GM23248 (cell line): ENCODE data around the gene ANKRD52. TPM values are rescaled to one million over a fixed set of nuclear protein-coding genes. Genes with fewer than 3 reads are reported as not detected.
A peak's percentile ranks its signal among the peaks of the same experiment; 100 is the strongest.

ENCODE experiments used
- DNase-seq: peaks from one replicate; pipeline ENCODE4 v3.0.0-alpha.2; 2015
- H2AFZ ChIP-seq: fragments of 200-600 bp; sonication (generic); 2 replicates; pipeline ENCODE4 v1.6.1; 2016; ENCODE audit warnings: antibody characterized with exemption
- H3F3A ChIP-seq: fragments of 200-600 bp; sonication (generic); 2 replicates; pipeline ENCODE4 v1.6.1; 2016; ENCODE audit warnings: mild to moderate bottlenecking, antibody characterized with exemption, mixed run types; ENCODE audit not compliant: insufficient read depth
- H3K27ac ChIP-seq: fragments of 200-600 bp; sonication (generic); 2 replicates; pipeline ENCODE4 v1.5.1; 2016; ENCODE audit warnings: mild to moderate bottlenecking
- H3K27me3 ChIP-seq: fragments of 200-600 bp; sonication (generic); replicated peaks from 2 replicates; pipeline ENCODE4 v1.6.1; 2016; ENCODE audit warnings: mild to moderate bottlenecking; ENCODE audit not compliant: insufficient read depth
- H3K36me3 ChIP-seq: fragments of 200-600 bp; sonication (generic); 2 replicates; pipeline ENCODE4 v1.6.1; 2016; ENCODE audit warnings: low read depth, mild to moderate bottlenecking
- H3K4me1 ChIP-seq: fragments of 200-600 bp; sonication (generic); 2 replicates; pipeline ENCODE4 v1.6.1; 2016; ENCODE audit warnings: mild to moderate bottlenecking; ENCODE audit not compliant: insufficient read depth
- H3K4me2 ChIP-seq: fragments of 200-600 bp; sonication (generic); one replicate; pipeline ENCODE4 v1.6.1; 2016; ENCODE audit warnings: mild to moderate bottlenecking; ENCODE audit not compliant: unreplicated experiment
- H3K4me3 ChIP-seq: fragments of 200-600 bp; sonication (generic); 2 replicates; pipeline ENCODE4 v1.5.1; 2016; ENCODE audit warnings: mild to moderate bottlenecking
- H3K79me2 ChIP-seq: fragments of 200-600 bp; sonication (generic); 2 replicates; pipeline ENCODE4 v1.6.1; 2016; ENCODE audit warnings: mild to moderate bottlenecking; ENCODE audit not compliant: insufficient read depth
- H3K9ac ChIP-seq: fragments of 200-600 bp; sonication (generic); 2 replicates; pipeline ENCODE4 v1.6.1; 2016; ENCODE audit warnings: mild to moderate bottlenecking
- H3K9me2 ChIP-seq: fragments of 200-600 bp; sonication (generic); 2 replicates; pipeline ENCODE4 v1.6.1; 2016; ENCODE audit warnings: mixed run types, mild to moderate bottlenecking, moderate library complexity; ENCODE audit not compliant: insufficient read depth
- H3K9me3 ChIP-seq: fragments of 200-600 bp; sonication (generic); one replicate; pipeline ENCODE4 v1.6.1; 2017; ENCODE audit warnings: low read depth
- H4K20me1 ChIP-seq: fragments of 200-600 bp; sonication (generic); 2 replicates; pipeline ENCODE4 v1.6.0; 2016; ENCODE audit not compliant: insufficient read depth
- EZH2 ChIP-seq: fragments of 200-600 bp; sonication (generic); IDR thresholded peaks from 2 replicates; pipeline ENCODE4 v1.6.1; 2018; ENCODE audit warnings: antibody characterized with exemption, mild to moderate bottlenecking; ENCODE audit not compliant: insufficient read depth, poor library complexity, severe bottlenecking
- EZH2phosphoT487 ChIP-seq: fragments of 200-600 bp; sonication (generic); IDR thresholded peaks from 2 replicates; pipeline ENCODE4 v1.6.1; 2018; ENCODE audit warnings: antibody characterized with exemption, moderate library complexity, mild to moderate bottlenecking, low read depth; ENCODE audit not compliant: insufficient read depth
- WGBS, 2 experiments: methylation state at CpG; one replicate each; pipeline ENCODE4 v1.1.6; 2015 to 2017; ENCODE audit warnings: low lambda C conversion rate in 2 of 2, low coverage in 1 of 2; ENCODE audit errors: missing lambda C conversion rate in 2 of 2; 5-methylcytosine and 5-hydroxymethylcytosine counted together
- in situ Hi-C: fragments of 300-500 bp; cut with MboI; formaldehyde crosslinking; loops from 2 replicates; pipeline ENCODE4 v1.15.0; 2020
- polyA plus RNA-seq: library from polyadenylated mRNA; unstranded; fragments of >200 nt; fragmentation: Nextera tagmentation; extraction: Ambion mirVana; gene quantifications from 2 replicates; pipeline ENCODE4 v1.2.1, GENCODE V29; 2016
- total RNA-seq: library from RNA; depleted of rRNA; stranded (reverse); fragments of >200 nt; shearing (Covaris generic); gene quantifications from 2 replicates; pipeline ENCODE4 v1.2.3, GENCODE V29; 2014

The ANKRD52 gene
- total and polyA plus RNA-seq, 2 experiments from 2014 or later = 24.5 to 61.7 TPM

DNA sequence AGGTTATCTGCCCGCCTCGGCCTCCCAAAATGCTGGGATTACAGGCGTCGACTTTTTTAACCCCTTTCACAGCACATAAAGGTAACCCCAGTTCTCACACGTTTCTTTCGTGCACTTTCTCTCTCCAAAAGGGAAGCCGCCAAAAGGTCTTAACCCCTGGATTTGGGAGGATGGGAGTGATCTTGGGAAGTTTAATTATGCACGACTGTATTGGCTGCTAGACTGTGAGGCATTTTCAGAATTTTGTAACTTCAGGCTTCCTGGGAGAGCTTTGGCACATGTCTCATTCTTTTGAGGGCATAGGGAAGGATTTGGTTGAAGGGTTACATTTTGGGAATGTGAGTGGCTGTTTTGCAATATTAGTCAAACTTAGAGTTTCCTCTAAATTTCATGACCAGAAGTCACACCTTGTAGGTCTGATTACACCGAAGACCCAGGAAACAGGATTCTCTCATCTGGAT, 67.5 kb downstream of the ANKRD52 start:
- no peak for TF ChIP-seq EZH2
- TF ChIP-seq EZH2phosphoT487 = no peak
- WGBS, 2 experiments = 26% methylated on average over 9 of the region's 9 CpGs
- H3K4me2 ChIP-seq = peak overlapping the region; percentile 100
- peaks cover 4% of the 10 kb centered on the region; the same call in 1 of the 2 replicates for H3K36me3 ChIP-seq
- H3K27me3 ChIP-seq = no peaks in the 10 kb centered on the region
- peak overlapping the region; percentile 83 for H3K9ac ChIP-seq
- H4K20me1 ChIP-seq = no peaks in the 10 kb centered on the region
- no peaks in the 10 kb centered on the region for H3K9me2 ChIP-seq
- peaks cover 36% of the 10 kb centered on the region for H3K79me2 ChIP-seq
- DNase-seq = peak; percentile 27
- peaks cover 11% of the 10 kb centered on the region; the same call in 1 of the 2 replicates for H3K4me1 ChIP-seq
- H3K4me3 ChIP-seq = peak overlapping the region; percentile 100
- H3F3A ChIP-seq = peaks cover 11% of the 10 kb centered on the region; the same call in 1 of the 2 replicates
- in situ Hi-C loops = no loop called here
- no peaks in the 10 kb centered on the region for H3K9me3 ChIP-seq
- H2AFZ ChIP-seq = peak overlapping the region; percentile 100
- H3K27ac ChIP-seq = no peak overlapping the region

GRCh38 chr12:56189918-56190694, 68.1 kb downstream of the ANKRD52 start:
- Histone ChIP-seq H3K9me2 (no peaks in the 10 kb centered on the region), H3K9me3 (no peaks in the 10 kb centered on the region), H3K4me1 (peaks cover 11% of the 10 kb centered on the region; the same call in 1 of the 2 replicates), H2AFZ (peak overlapping the region; percentile 100), H3K9ac (peak overlapping the region; percentile 83), H3F3A (peaks cover 11% of the 10 kb centered on the region; the same call in 1 of the 2 replicates), H3K4me3 (peak overlapping the region; percentile 100), H4K20me1 (no peaks in the 10 kb centered on the region), H3K79me2 (peaks cover 42% of the 10 kb centered on the region), H3K4me2 (peak overlapping the region; percentile 100), H3K36me3 (peaks cover 7% of the 10 kb centered on the region; the same call in 1 of the 2 replicates), H3K27me3 (no peaks in the 10 kb centered on the region), H3K27ac (peak overlapping the region; percentile 64)
- DNase-seq = peak; percentile 84
- WGBS, 2 experiments = 2% methylated on average over 41 to 42 of the region's 42 CpGs
- in situ Hi-C loops = no loop called here
- no peak for TF ChIP-seq EZH2phosphoT487
- TF ChIP-seq EZH2 = no peak

DNA sequence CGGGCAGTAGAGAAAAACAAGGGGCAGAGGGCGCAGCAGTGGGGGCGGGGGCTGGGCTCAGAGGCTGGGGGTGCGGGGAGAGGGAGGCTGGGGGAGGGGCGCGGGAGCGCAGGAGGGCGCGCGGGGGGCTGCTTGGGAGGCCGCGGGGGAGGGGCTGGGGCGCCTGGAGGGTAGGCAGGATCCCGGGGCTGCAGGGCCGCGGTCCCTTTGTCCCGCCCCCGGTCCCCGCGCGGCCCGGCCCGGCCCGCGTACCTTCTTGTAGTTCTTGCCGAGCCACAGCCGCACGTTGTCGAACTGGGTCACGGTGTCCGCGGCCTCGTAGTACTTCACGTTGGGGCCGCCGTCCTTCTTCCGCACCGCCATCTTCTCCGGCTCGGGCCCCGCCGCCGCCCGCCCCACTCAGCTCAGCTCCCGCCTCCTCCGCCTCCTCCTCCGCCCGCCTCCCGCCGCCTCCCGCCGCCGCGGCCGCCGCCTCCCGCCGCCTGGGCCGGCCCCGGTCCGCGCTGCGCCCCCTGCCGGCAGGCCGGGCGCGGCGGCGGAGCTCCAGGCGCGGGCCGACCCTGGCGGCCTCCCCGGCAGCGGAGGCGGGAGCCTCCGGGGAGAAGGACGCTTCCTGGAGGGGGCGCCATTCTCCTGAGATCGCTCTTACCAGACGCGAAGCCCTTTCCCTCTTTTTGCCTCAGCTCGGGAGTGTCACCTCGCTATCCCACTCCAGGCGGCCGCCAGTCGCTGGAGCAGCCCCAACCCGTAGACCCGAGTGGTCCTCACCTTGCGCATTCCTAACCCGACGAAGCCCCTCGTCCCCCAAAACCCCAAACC, 68.9 kb downstream of the ANKRD52 start, which contains the start of gene SMARCC2:
Gene SMARCC2, minus strand, starts transcription at position 385 of the 819 bp plus-strand sequence. Its CDS starts 22 bp downstream, at position 363.
- H3K27me3 ChIP-seq = no peaks in the 10 kb centered on the region
- no peaks in the 10 kb centered on the region for H3K9me2 ChIP-seq
- peaks cover 8% of the 10 kb centered on the region; the same call in 1 of the 2 replicates for H3F3A ChIP-seq
- peaks cover 11% of the 10 kb centered on the region; the same call in 1 of the 2 replicates for H3K4me1 ChIP-seq
- H3K4me3 ChIP-seq = peak within 1 kb of the TSS; percentile 100
- in situ Hi-C loops = no loop called here
- peak within 1 kb of the TSS; percentile 83 for H3K9ac ChIP-seq
- peak; percentile 95 for DNase-seq
- H3K4me2 ChIP-seq = peak within 1 kb of the TSS; percentile 100
- peaks cover 50% of the 10 kb centered on the region for H3K79me2 ChIP-seq
- H3K36me3 ChIP-seq = peaks cover 15% of the 10 kb centered on the region
- 1% methylated on average over 28 to 74 of the region's 93 CpGs for WGBS, 2 experiments
- no peaks in the 10 kb centered on the region for H4K20me1 ChIP-seq
- no peaks in the 10 kb centered on the region for H3K9me3 ChIP-seq
- H2AFZ ChIP-seq = peak within 1 kb of the TSS; percentile 100
- no peak for TF ChIP-seq EZH2phosphoT487
- TF ChIP-seq EZH2 = no peak
- peak within 1 kb of the TSS; percentile 64 for H3K27ac ChIP-seq

GRCh38 chr12:56188778-56189098, 69.4 kb downstream of the ANKRD52 start:
- DNase-seq = peak; percentile 36
- Histone ChIP-seq H2AFZ (peak overlapping the region; percentile 74), H4K20me1 (no peaks in the 10 kb centered on the region), H3K4me1 (peaks cover 11% of the 10 kb centered on the region; the same call in 1 of the 2 replicates), H3K4me3 (peak overlapping the region; percentile 100), H3K79me2 (peaks cover 51% of the 10 kb centered on the region), H3K9me3 (no peaks in the 10 kb centered on the region), H3K9me2 (no peaks in the 10 kb centered on the region), H3K27ac (no peak overlapping the region), H3F3A (peaks cover 3% of the 10 kb centered on the region; the same call in 1 of the 2 replicates), H3K4me2 (peak overlapping the region; percentile 94), H3K36me3 (peaks cover 20% of the 10 kb centered on the region), H3K9ac (peak overlapping the region; percentile 77), H3K27me3 (no peaks in the 10 kb centered on the region)
- TF ChIP-seq EZH2 = no peak
- TF ChIP-seq EZH2phosphoT487 = no peak
- WGBS, 2 experiments = 1 to 3% methylated on average over 16 to 17 of the region's 17 CpGs
- in situ Hi-C loops = no loop called here
